ENCODE data around the gene HMX3. TPM values are rescaled to one million over a fixed set of nuclear protein-coding genes. Genes with fewer than 3 reads are reported as not detected.

Gene HMX3
- total and polyA plus RNA-seq, 2 of the 8 experiments (the other 6 are each of a cell fraction or from before 2014, with no cell fraction given): 0.05 TPM; not detected in 1

GRCh38 chr10:123149568-123150270 lies 13.9 kb downstream of the HMX3 start:
- Histone ChIP-seq H2BK120ac (replicated peaks; ENCODE audit: low read depth, low read length) (peak overlapping the region; percentile 73), H2AK5ac (ENCODE audit: low read depth, low read length) (no peak overlapping the region), H3K4me3 (ENCODE audit: extremely low read depth in 1 of 4, insufficient read depth in 2 of 4, low read depth in 3 of 4, low read length in 4 of 4) (peak overlapping the region; percentile 21 to 59 (median 37); a peak in 7 of 8 replicates), H4K5ac (ENCODE audit: insufficient read length, low read depth, low read length) (no peak overlapping the region), H3K9me3 (ENCODE audit: insufficient read depth in 2 of 2, low read depth in 1 of 2, low read length in 1 of 2) (no peaks in the 10 kb centered on the region), H2AFZ (ENCODE audit: low read length) (peak overlapping the region; percentile 43; the same call in 1 of the 2 replicates), H2BK12ac (ENCODE audit: low read depth, low read length) (peak overlapping the region; percentile 84; the same call in 1 of the 2 replicates), H3K9ac (replicated peaks in 1 of 4; ENCODE audit: extremely low read depth in 1 of 4, low read depth in 3 of 4, low read length in 3 of 4) (no peak overlapping the region; a peak in 1 of 7 replicates), H4K91ac (replicated peaks; ENCODE audit: insufficient read length, low read length) (peak overlapping the region; percentile 52), H2BK5ac (ENCODE audit: low read depth, low read length) (no peak overlapping the region; the same call in 1 of the 2 replicates), H3K4me2 (ENCODE audit: insufficient read depth in 1 of 2, low read depth in 2 of 2, low read length in 2 of 2) (peak overlapping the region; percentile 84 to 86), H3K18ac (ENCODE audit: extremely low read depth, low read length) (peak overlapping the region; percentile 97), H3K56ac (replicated peaks; ENCODE audit: insufficient read length, low read depth, low read length) (peak overlapping the region; percentile 67), H4K8ac (ENCODE audit: extremely low read depth, insufficient read depth, low read length) (no peak overlapping the region; the same call in none of the 2 replicates), H3K23ac (ENCODE audit: insufficient read length) (no peak overlapping the region), H3K23me2 (ENCODE audit: low read depth, low read length) (peaks cover 16% of the 10 kb centered on the region), H3K4ac (replicated peaks; ENCODE audit: insufficient read length, low read depth, low read length) (no peak overlapping the region), H3K79me2 (ENCODE audit: control insufficient read depth in 1 of 2, insufficient read depth in 2 of 2, low read length in 2 of 2) (peaks cover under 1 to 1% of the 10 kb centered on the region in 2 experiments; a peak in 2 of 4 replicates), H3K79me1 (ENCODE audit: low read depth, low read length) (no peaks in the 10 kb centered on the region), H3K4me1 (replicated peaks in 1 of 4; ENCODE audit: control insufficient read depth in 3 of 4, insufficient read depth in 4 of 4, low read length in 3 of 4) (peaks cover 22 to 57% (median 35%) of the 10 kb centered on the region in 4 experiments), H2BK20ac (ENCODE audit: low read length) (peak overlapping the region; percentile 99; the same call in 1 of the 2 replicates), H4K20me1 (replicated peaks in 1 of 2; ENCODE audit: control insufficient read depth in 1 of 2, insufficient read depth in 2 of 2, low read length in 2 of 2) (peaks cover under 1 to 8% of the 10 kb centered on the region in 2 experiments), H2BK15ac (ENCODE audit: low read length) (peak overlapping the region; percentile 53; the same call in 1 of the 2 replicates), H3K27ac (ENCODE audit: low read depth, low read length) (no peak overlapping the region), H3K27me3 (replicated peaks in 1 of 4; ENCODE audit: control insufficient read depth in 3 of 4, extremely low read depth in 1 of 4, insufficient read depth in 3 of 4, low read length in 3 of 4) (peaks cover 58 to 84% (median 70%) of the 10 kb centered on the region in 4 experiments), H3K14ac (ENCODE audit: insufficient read length) (no peak overlapping the region), H3K36me3 (ENCODE audit: control insufficient read depth in 2 of 4, insufficient read depth in 4 of 4, low read length in 3 of 4) (no peaks in the 10 kb centered on the region; a peak in 1 of 8 replicates)
- 1% methylated on average over 59 of the region's 76 CpGs; no CpG with 5 or more reads in 1 of the 2 experiments for WGBS, 2 experiments (ENCODE audit: extremely low coverage in 1 of 2, insufficient coverage in 1 of 2, insufficient read length in 1 of 2, insufficient replicate concordance in 2 of 2, low coverage in 1 of 2, low lambda C conversion rate in 2 of 2, missing lambda C conversion rate in 1 of 2)
- no peak for FAIRE-seq
- peak in 1 of 2 experiments; percentile 74 for DNase-seq (ENCODE audit: low read depth in 1 of 2, low spot score in 2 of 2)
- ChIA-PET CTCF (ENCODE audit: partially characterized antibody) (interaction anchor here (0.9 to 4.7 kb wide), 7 partner anchors 10 to 409 kb away, joined by 3 to 37 read pairs (median 6); no protein-coding TSS in a partner anchor), POLR2A (ENCODE audit: partially characterized antibody) (interaction anchor here (1.0 to 5.0 kb wide), 8 partner anchors 9 to 64 kb away, joined by 3 to 37 read pairs (median 4); no protein-coding TSS in a partner anchor)
- TF ChIP-seq POLR2AphosphoS5 (IDR thresholded peaks at IDR 0.05; ENCODE audit: low read depth, low read length): no peak
- no peak for TF ChIP-seq FOSL1 (IDR thresholded peaks at IDR 0.05; ENCODE audit: insufficient read depth, low read depth, low read length)
- 0 out of 4 replicates have a peak, but pooled peaks of 1 of the 2 experiments have one; percentile 34 for TF ChIP-seq HDAC2 (IDR thresholded peaks at IDR 0.05; ENCODE audit: borderline replicate concordance in 1 of 2, low read depth in 2 of 2, low read length in 2 of 2)
- TF ChIP-seq KDM5A (IDR thresholded peaks at IDR 0.05; ENCODE audit: low read length): no peak
- no peak for TF ChIP-seq JUN (IDR thresholded peaks at IDR 0.05; ENCODE audit: low read depth, low read length)
- peak; percentile 89 for TF ChIP-seq MAX (IDR thresholded peaks at IDR 0.05)
- 0 out of 2 replicates have a peak, but pooled peaks have one; percentile 6 for TF ChIP-seq CREB1 (IDR thresholded peaks at IDR 0.05)
- TF ChIP-seq CTBP2 (IDR thresholded peaks at IDR 0.05; ENCODE audit: borderline replicate concordance, insufficient read depth, insufficient read length, low read length): peak; percentile 69
- peak; percentile 96 for TF ChIP-seq EZH2 (IDR thresholded peaks at IDR 0.05; ENCODE audit: low read depth, low read length, severe bottlenecking)
- no peak for TF ChIP-seq JUND (IDR thresholded peaks at IDR 0.05; ENCODE audit: low read length)
